Endothelial cell of umbilical vein (primary cell): ENCODE data around the gene ROCK2. TPM values are rescaled to one million over a fixed set of nuclear protein-coding genes. Genes with fewer than 3 reads are reported as not detected.

ENCODE experiments used
- BruUV-seq: library from RNA; stranded (reverse); fragments of 400-500 nt; replicated peaks from 2 replicates; lab custom pipeline; 2021; lab: Mats Ljungman, UMichigan
- CTCF ChIA-PET: fragments of 300-600, 350-600 bp; sonication (Branson Sonifier 250); formaldehyde crosslinking; loops from one replicate; lab custom pipeline; 2021; ENCODE audit warnings: antibody characterized with exemption, inconsistent platforms; lab: Charles Lee
- POLR2A ChIA-PET: fragments of 300-600, 350-600 bp; sonication (Branson Sonifier 250); formaldehyde crosslinking; loops from one replicate; lab custom pipeline; 2021; ENCODE audit warnings: antibody characterized with exemption, inconsistent platforms; lab: Charles Lee
- DNase-seq: peaks from one replicate; pipeline ENCODE4 v3.0.0-alpha.2; 2011; ENCODE audit warnings: low read depth, low spot score
- FAIRE-seq: peaks from 2 replicates; lab custom pipeline; 2011; peaks lifted over from hg19 to GRCh38; lab: Jason Lieb, UNC
- H2AFZ ChIP-seq: 2 replicates; pipeline ENCODE4 v1.6.0; 2012; ENCODE audit warnings: low read depth, low read length, control low read depth, inconsistent platforms
- H3K27ac ChIP-seq: 2 replicates; pipeline ENCODE4 v1.5.1; 2011; ENCODE audit warnings: low read depth, mild to moderate bottlenecking, control low read depth, low read length, moderate library complexity; ENCODE audit not compliant: insufficient read depth
- H3K27me3 ChIP-seq, 2 experiments: 2 replicates each; pipeline versions ENCODE4 v1.6.0 to v1.6.1; 2011; ENCODE audit warnings: low read length in 2 of 2, mixed read lengths in 1 of 2; ENCODE audit not compliant: control insufficient read depth in 2 of 2, insufficient read depth in 2 of 2
- H3K36me3 ChIP-seq, 2 experiments: 2 replicates in 1 of 2; 3 replicates in 1 of 2; pipeline ENCODE4 v1.5.1; 2011; ENCODE audit warnings: low read length in 2 of 2, mild to moderate bottlenecking in 1 of 2, moderate library complexity in 1 of 2; ENCODE audit not compliant: control insufficient read depth in 2 of 2, insufficient read depth in 2 of 2; ENCODE audit errors: extremely low read depth in 1 of 2
- H3K4me1 ChIP-seq: 3 replicates; pipeline ENCODE4 v1.5.1; 2011; ENCODE audit warnings: mild to moderate bottlenecking, low read length; ENCODE audit not compliant: control insufficient read depth, insufficient read depth; ENCODE audit errors: extremely low read depth
- H3K4me2 ChIP-seq: 2 replicates; pipeline ENCODE4 v1.6.1; 2011; ENCODE audit warnings: low read length, control low read depth, mixed read lengths; ENCODE audit not compliant: insufficient read depth
- H3K4me3 ChIP-seq, 3 experiments: fragments of 200-600 bp in 1 of 3; sonication (generic), shearing (Covaris generic) in 1 of 3; replicated peaks in 1 of 3; 2 replicates each; pipeline ENCODE4 v1.5.1; 2011 to 2016; ENCODE audit warnings: control low read depth in 3 of 3, low read length in 3 of 3, mild to moderate bottlenecking in 2 of 3, inconsistent platforms in 1 of 3, low read depth in 1 of 3, moderate library complexity in 1 of 3; ENCODE audit not compliant: insufficient read depth in 1 of 3
- H3K79me2 ChIP-seq: 2 replicates; pipeline ENCODE4 v1.6.0; 2012; ENCODE audit warnings: low read length, inconsistent platforms; ENCODE audit not compliant: control insufficient read depth, insufficient read depth
- H3K9ac ChIP-seq: replicated peaks from 2 replicates; pipeline ENCODE3; 2011; ENCODE audit warnings: low read length, control low read depth; ENCODE audit not compliant: insufficient read depth; ENCODE audit errors: extremely low read depth
- H3K9me1 ChIP-seq: replicated peaks from 3 replicates; pipeline ENCODE4 v1.6.0; 2011; ENCODE audit warnings: mild to moderate bottlenecking, low read length; ENCODE audit not compliant: control insufficient read depth, insufficient read depth; ENCODE audit errors: extremely low read depth
- H3K9me3 ChIP-seq: replicated peaks from 2 replicates; pipeline ENCODE4 v1.5.1; 2012; ENCODE audit warnings: low read length, inconsistent platforms; ENCODE audit not compliant: control insufficient read depth, insufficient read depth
- H4K20me1 ChIP-seq: replicated peaks from 2 replicates; pipeline ENCODE3; 2011; ENCODE audit warnings: mild to moderate bottlenecking, low read length; ENCODE audit not compliant: control insufficient read depth, insufficient read depth; ENCODE audit errors: extremely low read depth
- CTCF ChIP-seq, 2 donors: IDR thresholded peaks; 1 replicate in 1 of 2; 2 replicates in 1 of 2; pipeline ENCODE4 v1.5.1; 2011; ENCODE audit warnings: low read length in 2 of 2, mild to moderate bottlenecking in 2 of 2, moderate library complexity in 2 of 2, control low read depth in 1 of 2, inconsistent platforms in 1 of 2, low read depth in 1 of 2; ENCODE audit not compliant: insufficient read depth in 1 of 2; ENCODE audit errors: extremely low read depth in 1 of 2
- EZH2 ChIP-seq: IDR thresholded peaks from 2 replicates; pipeline ENCODE4 v1.6.1; 2012; ENCODE audit warnings: borderline replicate concordance, low read depth, mild to moderate bottlenecking, moderate library complexity, low read length, inconsistent platforms; ENCODE audit not compliant: severe bottlenecking
- FOS ChIP-seq: IDR thresholded peaks from 2 replicates; pipeline ENCODE4 v1.6.1; 2011; ENCODE audit warnings: mild to moderate bottlenecking, low read length, moderate library complexity, borderline replicate concordance; ENCODE audit not compliant: insufficient read depth
- GATA2 ChIP-seq: IDR thresholded peaks from 2 replicates; pipeline ENCODE4 v1.7.0; 2011; ENCODE audit warnings: low read depth, mild to moderate bottlenecking, moderate library complexity, mixed read lengths, low read length; ENCODE audit not compliant: insufficient read length, insufficient read depth
- JUN ChIP-seq: IDR thresholded peaks from 2 replicates; pipeline ENCODE4 v1.6.1; 2011; ENCODE audit warnings: borderline replicate concordance, low read depth; ENCODE audit not compliant: insufficient read length, insufficient read depth
- MAX ChIP-seq: IDR thresholded peaks from 2 replicates; pipeline ENCODE4 v1.6.1; 2011; ENCODE audit not compliant: insufficient read depth, insufficient read length
- MYC ChIP-seq: IDR thresholded peaks from one replicate; pipeline ENCODE4 v1.6.1; 2011; ENCODE audit warnings: mild to moderate bottlenecking, low read depth, low read length
- POLR2A ChIP-seq: IDR thresholded peaks from 2 replicates; pipeline ENCODE4 v1.6.1; 2012; ENCODE audit warnings: low read depth, mild to moderate bottlenecking, control low read depth, low read length
- POLR2AphosphoS5 ChIP-seq: IDR thresholded peaks from 2 replicates; pipeline ENCODE4 v1.6.1; 2012; ENCODE audit warnings: low read depth, mild to moderate bottlenecking, control low read depth, low read length, moderate library complexity; ENCODE audit not compliant: insufficient read depth
- dilution Hi-C: fragments of 300-500 bp; cut with MboI; formaldehyde crosslinking; loops from one replicate; pipeline ENCODE4 v1.15.0; 2019; ENCODE audit warnings: low sequenced_read_pairs; ENCODE audit not compliant: extremely low pct_ligation_motif_present
- intact Hi-C: fragments of 100-400 bp; cut with micrococcal nuclease; formaldehyde crosslinking; loops from one replicate; pipeline ENCODE4 v1.10.0; 2022
- polyA plus RNA-seq, 4 experiments: library from polyadenylated mRNA; depleted of rRNA in 3 of 4; stranded (reverse) in 3 of 4; unstranded in 1 of 4; fragments of >200 nt; gene quantifications; 2 replicates each; pipeline versions ENCODE4 v1.2.1 to v1.2.3, GENCODE V29; 2011 to 2012; ENCODE audit warnings: missing spikeins in 1 of 4
- total RNA-seq: library from RNA; stranded (reverse); gene quantifications from 2 replicates; pipeline ENCODE4 v1.2.3, GENCODE V29; 2021

Gene ROCK2
- total and polyA plus RNA-seq, 2 donors (not counting 3 experiments of a cell fraction or from before 2014, with no cell fraction given), result 5.2 to 56.5 TPM

DNA sequence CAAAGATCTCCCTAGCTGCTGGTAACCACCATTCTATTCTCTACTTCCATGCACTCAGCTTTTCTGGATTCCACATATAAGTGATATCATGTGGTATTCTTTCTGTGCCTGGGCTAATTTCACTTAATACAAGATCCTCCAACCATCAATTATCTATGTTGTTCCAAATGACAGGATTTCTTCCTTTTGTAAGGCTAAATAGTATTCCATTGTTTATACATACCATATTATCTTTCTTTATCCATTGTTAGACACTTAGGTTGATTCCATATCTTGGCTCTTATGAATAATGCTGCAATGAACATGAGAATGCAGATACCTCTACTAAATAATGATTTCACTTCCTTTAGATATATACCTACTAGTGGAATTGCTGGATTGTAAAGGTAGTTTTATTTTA is 66.2 kb downstream of the ROCK2 start:
- H3K9me1 ChIP-seq, result peaks cover 2% of the 10 kb centered on the region
- H3K4me1 ChIP-seq, result peaks cover 12% of the 10 kb centered on the region
- no peak for FAIRE-seq
- dilution Hi-C loops, result no loop called here
- H3K79me2 ChIP-seq, result peaks cover 59% of the 10 kb centered on the region
- no peak overlapping the region for H3K9ac ChIP-seq
- no peak overlapping the region for H2AFZ ChIP-seq
- no peaks in the 10 kb centered on the region for H3K27me3 ChIP-seq
- no peak overlapping the region for H3K4me3 ChIP-seq
- H3K36me3 ChIP-seq, result no peaks in the 10 kb centered on the region
- no peaks in the 10 kb centered on the region for H3K9me3 ChIP-seq
- ChIA-PET CTCF (no interaction called here), POLR2A (no interaction called here)
- H4K20me1 ChIP-seq, result no peaks in the 10 kb centered on the region
- intact Hi-C loops, result no loop called here
- no peak overlapping the region for H3K27ac ChIP-seq
- BruUV-seq, result no TSS peak
- TF ChIP-seq POLR2AphosphoS5, result no peak
- no peak for TF ChIP-seq POLR2A
- no peak for TF ChIP-seq FOS
- TF ChIP-seq JUN, result no peak
- TF ChIP-seq MYC, result no peak
- no peak for TF ChIP-seq MAX
- no peak for TF ChIP-seq GATA2
- TF ChIP-seq CTCF (IDR thresholded peaks at IDR 0.05; ENCODE audit: extremely low read depth in 1 of 2, insufficient read depth in 1 of 2, low read depth in 1 of 2, low read length in 2 of 2), result no peak
- no peak for TF ChIP-seq EZH2
- H3K4me2 ChIP-seq, result no peak overlapping the region
- DNase-seq, result no peak
